Renal cortical epithelial cell (primary cell): Measurements from ENCODE around the gene DGUOK. TPM values are rescaled to one million over a fixed set of nuclear protein-coding genes. Genes with fewer than 3 reads are reported as not detected.
A peak's percentile ranks its signal among the peaks of the same experiment; 100 is the strongest.

Source experiments
- DNase-seq: peaks from one replicate; pipeline ENCODE4 v3.0.0-alpha.2; 2011; ENCODE audit warnings: low read depth
- total RNA-seq: library from RNA; depleted of rRNA; stranded (reverse); fragments of >200 nt; gene quantifications from 2 replicates; pipeline ENCODE4 v1.2.3, GENCODE V29; 2014

The DGUOK gene
- total RNA-seq, 1 donor from 2014 or later: 26.9 TPM

DNA sequence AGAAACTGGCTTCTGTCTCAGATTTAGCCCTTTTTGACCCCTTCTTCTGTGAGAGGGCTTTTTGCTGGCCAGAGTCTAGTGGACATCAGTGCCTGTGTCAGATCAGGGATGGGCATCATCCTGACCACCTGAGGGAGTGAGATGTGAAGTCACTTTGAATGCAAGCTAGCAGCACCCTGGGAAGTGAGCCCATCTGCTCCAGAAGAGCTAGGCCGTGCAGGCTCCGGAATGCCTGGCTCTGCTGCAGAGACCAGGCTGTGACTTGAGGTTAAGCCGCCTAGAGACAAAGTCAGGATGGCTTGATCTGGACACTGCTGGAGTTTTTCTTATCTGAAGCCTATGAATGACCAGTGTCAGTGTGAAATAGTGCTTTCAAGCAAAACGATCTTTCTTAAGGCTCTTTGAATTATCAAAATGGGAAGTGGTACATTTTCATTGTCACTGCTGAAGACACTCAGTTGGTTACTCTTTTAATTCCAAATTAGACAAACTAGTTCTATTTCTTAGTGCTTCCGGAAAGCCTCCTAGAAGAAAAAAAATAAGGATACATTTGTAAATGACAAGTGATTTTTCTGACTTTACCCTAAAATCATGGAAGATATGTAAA, 20.8 kb downstream of the DGUOK start:
- no peak for DNase-seq

DNA sequence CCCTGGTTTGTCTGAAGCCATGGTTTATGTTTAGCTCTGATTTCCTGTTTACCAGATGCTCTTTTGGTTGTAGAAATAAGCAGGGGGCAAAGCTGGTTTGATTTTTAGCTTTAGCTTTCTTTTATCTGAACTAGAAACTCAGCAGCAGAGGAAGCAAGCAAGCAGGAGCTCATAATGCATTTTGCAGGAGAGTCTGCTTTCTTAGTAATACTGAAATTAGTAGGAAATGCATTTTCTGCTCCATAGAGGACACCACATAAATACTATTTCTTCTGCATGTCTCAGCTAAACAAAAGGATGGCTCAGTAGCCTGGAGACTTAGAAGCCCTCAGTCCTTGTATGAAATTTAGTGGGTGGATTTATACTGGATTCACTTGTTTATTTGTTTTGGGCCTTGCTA, 23.1 kb downstream of the DGUOK start:
- no peak for DNase-seq

DNA sequence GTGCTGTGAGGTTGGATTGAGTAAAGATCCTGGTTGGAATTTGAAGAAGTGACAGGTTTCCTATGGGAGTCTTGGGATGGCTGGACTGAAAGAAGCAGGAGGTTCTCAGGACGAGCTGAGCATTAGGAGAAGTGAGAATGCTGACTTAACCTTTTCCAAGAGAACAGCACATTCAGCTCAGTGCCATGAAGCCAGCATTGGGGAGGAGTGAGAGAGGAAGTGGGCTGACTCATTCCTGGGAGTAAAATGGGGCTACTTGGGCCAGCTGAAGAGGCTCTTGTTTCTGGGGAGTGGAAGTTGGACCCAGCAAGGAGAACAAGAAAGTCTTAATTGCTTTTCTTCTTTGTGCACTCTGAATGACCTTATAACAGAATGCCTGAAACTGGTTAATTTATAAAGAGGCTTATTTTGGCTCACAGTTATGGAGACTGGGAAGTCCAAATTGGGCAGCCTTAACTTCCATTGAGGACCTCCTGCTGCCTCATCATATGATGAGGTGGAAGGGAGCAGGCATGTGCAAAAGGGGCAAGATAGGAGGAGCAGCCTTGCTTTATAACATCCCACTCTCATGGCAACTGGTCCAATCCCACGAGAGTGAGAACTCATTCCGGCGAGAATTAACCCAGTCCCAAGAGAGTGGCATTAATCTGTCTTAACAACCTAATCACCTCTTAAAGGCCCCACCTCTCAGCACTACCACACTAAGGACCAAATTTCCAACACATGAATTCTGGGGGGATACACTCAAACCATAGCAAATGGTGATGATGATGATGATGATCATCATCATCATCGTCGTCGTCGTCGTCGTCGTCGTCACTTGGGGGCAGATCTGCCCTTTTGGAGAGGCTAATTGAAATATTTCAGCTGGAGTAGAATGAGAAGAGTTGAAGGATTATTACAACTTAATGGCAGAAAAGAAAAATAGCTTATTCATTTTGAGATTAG, 26.1 kb downstream of the DGUOK start:
- DNase-seq: peak; percentile 30

DNA sequence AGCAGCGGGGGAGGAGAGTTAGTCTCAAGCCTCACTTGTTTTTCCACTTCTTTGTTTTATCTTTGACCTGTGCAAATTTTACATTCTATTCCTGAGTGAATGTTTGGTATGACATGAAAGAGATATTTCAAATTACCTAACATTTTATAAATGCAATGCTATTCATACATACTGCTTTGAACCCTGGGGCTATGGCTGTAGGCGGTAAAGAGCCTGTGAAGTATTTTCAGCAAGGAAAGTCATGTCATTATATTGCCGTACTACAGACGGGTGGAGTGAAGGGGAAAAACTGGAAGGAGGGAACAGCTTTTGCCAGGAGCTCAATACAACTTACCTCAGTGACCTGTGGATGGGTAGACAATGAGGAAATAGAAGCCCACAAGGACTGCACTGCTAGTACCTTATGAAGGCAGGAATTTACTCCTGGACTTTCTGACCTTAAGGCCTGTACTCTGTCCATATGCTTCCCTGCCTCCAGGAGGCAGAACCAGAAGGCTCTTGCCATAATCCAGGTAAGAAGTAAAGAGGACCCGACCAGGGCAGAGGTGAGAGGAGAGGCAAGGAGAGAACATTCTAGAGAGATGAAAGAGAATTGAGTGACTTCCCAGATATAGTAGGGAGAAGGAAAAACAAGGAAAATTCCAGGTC, 29.7 kb downstream of the DGUOK start:
- no peak for DNase-seq

DNA sequence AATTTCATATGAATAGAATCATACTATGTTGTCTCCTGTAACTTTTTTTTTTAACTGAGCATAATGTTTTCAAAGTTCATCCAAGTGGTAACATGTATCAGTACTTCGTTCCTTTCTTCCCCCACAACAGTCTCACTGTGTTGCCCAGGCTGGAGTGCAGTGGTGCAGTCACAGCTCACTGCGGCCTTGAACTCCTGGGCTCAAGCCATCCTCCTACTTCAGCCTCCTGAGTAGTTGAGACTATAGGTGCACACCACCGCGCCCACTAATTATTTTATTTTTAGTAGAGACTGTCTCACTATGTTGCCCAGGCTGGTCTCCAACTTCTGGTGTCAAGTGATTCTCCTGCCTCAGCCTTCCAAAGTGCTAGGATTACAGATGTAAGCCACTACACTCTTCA, 34.6 kb downstream of the DGUOK start:
- no peak for DNase-seq

DNA sequence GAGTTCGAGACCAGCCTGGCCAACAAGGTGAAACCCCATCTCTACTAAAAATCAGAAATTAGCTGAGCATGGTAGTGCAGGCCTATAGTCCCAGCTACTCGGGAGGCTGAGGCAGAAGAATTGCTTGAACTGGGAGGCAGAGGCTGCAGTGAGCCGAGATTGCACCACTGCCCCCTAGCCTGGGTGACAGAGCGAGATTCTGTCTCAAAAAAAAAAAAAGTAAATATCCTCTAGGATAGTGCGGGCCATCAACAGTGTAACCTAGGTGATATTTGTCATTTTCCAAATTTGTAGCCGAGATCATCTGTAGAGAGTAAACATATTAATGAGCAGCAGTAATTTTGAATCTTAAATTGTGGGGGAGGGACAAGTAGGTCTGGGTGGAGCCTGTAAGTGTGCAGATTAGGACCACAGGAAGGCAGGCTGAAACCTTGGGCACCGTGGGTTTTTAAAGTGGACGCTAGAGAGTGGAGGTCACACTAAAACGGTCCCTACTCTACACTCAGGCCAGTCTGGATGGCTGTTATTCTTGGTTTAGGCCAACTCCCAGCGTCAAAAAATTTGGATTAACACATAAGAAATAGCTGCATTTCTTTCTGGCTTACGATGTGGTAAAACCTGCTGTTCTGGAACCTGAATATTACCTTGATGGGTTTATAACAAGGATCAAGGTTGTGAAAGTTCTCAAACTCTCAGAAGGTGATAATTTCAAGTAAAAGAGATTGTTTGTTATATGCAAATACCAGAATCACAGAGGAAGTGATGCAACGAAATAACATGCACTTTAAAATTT, 35.3 kb downstream of the DGUOK start:
- no peak for DNase-seq

DNA sequence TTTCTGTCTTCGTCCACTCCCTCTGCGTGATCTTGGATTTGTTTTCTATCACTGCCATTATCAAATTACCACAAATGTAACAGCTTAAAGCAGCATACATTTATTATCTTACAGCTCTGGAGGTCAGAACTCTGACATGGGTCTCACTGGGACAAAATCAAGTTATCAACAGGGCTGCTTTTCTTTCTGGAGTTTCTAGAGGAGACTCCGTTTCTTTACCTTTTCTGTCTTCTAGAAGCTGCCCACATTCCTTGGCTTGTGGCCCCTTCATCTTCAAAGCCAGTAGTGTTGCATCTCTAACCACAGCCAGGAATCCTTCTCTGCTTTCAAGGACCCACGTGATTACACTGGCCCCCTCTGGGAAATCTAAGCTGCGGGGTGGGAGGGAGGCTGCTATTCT, 36.1 kb downstream of the DGUOK start:
- DNase-seq: no peak

DNA sequence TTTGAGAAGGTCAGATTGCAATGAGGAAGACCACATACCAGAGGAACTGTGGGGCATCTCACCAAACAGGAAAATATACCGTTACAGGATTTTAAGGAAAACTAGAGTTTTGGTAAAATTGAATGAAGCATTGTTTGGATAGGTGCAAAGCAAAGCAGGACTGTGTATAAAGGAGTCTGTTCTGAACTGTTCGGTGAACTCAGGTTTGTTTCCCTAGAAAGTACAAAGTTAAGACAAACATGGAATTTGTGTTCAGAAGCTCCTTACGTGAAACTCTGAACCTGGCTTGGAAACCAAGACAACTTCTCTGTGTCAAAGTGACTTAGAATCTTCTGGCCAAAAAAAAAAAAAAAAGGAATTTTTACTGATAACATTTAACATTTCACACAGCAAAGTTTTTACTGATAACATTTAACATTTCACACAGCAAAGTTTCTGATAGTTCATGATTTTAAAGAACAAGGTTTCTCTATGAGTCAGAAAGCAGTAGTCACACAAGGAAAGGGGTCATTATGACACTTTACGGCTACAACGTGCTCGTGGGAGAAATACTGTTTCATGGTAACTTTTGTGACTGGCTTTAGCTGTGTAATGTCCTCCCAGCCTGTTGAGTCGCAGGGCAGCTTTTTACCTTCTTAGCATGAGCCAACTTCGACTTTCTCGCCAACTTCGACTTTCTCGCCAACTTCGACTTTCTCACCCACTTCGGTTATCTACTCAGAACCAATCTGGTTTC, 36.9 kb downstream of the DGUOK start:
- no peak for DNase-seq

DNA sequence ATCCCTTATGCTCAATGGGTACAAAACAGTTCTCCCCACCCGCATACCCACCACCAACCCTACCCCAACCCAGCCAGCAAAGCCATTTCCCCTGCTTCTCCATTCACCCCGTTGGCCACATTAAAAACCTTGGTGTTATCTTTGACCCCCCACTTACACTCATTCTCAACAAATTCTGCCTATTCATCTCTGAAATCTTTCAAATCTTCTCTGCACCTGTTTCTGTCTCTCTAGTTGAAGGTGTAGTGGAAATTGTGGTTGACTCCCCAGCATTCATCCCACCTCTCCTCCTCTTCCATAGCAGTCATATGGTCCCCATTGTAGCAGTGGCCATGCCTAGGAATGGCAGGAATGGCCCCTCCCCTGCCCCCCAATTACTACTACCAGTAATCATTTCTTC, 37.5 kb downstream of the DGUOK start:
- DNase-seq: no peak

DNA sequence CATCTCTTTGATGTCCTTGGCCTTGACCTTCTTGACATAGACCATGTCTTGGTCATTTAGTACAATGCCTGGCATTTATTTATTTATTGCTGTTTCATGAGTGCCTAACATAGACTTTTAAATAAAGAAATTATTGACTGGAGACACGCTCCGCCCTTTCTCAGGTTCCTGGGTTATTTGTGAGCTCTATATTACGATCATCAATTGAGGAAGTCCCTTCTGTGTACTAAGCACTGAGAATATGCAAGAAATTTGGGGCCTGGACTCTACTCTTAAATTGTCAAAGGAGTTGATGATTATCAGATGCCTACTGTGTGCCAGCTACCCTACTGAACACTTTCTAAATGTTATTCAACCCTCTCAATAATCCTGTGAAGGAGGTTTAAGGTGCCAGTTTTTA, 38.4 kb downstream of the DGUOK start:
- DNase-seq: no peak

DNA sequence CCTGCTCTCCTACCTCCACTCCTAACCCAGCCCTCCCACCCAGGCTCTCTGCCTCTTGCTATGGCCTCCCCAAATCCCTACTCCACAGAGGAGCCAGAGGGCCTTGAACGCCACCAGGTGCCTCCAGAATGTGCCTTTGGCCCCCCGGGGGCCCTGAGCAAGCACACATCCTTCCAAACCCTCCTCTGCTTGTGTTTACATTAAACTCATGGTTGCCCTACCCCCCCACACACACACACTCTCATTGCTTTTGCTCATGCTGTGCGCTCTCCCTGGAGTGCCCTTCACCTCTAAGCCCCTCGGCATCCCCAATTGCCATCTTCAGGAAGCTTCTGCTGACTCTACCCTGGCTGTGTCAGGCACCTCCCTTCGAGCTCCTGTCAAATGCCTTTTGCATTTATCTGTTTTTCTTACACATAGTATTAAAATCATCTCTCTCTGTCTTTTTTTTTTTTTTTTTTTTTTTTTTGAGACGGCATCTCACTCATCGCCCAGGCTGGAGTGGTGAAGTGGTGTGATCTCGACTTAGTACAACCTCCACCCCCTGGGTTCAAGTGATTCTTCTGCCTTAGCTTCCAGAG, 41.8 kb downstream of the DGUOK start:
- no peak for DNase-seq

DNA sequence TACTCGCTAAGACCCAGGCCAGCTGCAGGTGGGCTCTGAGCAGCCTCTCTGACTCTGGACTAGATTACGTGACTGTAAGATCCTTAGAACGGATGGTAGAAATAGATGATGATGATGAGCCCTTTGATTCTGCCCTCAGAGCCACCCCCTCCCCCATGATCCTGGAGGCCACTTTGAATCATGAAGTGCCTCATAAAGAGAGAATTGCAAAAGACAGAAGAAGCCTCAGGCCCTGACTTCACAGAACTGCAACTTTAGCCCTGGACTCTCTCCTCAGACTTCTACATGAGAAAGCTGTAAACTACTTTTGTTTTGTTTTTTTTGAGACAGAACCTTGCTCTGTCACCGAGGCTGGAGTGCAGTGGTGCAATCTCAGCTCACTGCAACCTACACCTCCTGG, 42.7 kb downstream of the DGUOK start:
- no peak for DNase-seq

DNA sequence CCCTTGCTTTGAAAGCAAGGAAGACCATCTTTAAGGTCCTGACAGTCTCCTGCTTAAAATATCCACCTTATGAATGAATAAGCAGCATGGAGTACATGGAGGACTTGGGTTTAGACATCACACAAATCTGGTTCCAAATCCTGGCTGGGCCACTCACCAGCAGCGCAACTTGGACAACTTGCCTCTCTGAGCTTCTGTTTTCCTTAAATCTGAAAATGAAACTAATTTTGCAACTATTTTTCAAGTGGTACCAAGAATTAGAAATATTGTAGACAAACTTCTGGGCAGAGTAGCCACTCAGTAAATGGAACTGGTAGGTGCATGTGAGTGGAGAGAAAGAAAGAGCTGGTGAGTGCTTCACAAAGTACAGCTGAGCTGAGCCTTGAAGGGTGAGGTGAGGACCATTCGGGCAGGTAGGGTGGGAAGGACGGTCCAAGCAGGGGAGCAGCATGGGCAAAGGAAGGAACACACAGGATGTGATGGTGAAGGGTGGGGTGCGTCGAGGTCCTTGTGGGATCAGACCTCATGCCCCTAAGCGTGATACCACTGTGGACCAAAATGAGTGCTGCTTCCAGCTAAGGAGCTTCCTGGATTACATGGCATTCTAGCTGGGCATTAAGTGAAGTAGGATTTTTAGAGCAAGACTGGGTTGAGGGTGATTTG, 43.6 kb downstream of the DGUOK start:
- no peak for DNase-seq

DNA sequence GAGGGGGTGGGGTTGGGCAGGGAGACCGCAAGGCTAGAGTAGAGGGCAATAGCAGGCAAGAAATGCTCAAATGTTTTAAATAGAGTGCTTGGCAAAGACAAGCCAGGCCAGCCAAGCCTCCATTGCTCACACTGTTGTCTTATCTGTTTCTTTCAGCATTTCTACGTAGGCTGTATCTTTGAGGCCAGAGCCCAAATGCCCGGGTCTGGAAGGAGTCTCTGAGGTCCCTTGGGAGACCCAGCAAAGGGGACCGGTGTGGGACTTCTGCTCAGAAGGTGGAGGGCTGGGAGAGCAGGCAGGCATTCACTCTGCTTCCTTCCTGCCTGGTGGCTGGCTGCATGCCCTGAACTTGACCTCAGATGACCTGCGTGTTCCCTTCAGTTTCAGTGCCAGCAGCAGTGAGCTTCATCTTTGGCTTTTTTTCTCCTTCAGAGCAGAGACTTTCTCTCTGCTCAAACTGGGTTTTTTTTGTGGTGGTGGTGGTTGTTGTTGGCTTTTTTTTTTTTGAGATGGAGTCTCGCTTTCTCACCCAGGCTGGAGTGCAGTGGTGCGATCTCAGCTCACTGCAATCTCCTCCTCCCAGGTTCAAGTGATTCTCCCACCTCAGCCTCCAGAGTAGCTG, 44.3 kb downstream of the DGUOK start:
- no peak for DNase-seq

DNA sequence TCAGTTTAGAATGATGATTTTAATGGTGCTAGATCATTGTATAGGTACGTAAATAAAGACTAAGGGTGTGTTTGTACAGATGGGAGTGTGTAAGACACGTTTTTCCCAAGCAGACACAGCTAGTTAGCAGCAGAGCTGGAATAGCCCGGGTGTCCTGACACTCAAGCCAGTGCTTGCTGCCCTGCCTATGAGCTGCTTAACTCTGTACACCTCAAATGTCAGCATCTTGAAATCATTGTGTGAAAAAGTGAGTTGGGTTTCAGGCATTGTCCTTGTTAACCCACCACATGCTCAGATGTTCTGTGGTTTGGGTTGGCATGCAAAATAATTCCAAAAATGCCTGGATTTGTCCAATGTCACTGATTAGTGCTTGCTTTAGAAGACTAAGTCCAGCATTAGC, 45.0 kb downstream of the DGUOK start:
- peak; percentile 65 for DNase-seq

DNA sequence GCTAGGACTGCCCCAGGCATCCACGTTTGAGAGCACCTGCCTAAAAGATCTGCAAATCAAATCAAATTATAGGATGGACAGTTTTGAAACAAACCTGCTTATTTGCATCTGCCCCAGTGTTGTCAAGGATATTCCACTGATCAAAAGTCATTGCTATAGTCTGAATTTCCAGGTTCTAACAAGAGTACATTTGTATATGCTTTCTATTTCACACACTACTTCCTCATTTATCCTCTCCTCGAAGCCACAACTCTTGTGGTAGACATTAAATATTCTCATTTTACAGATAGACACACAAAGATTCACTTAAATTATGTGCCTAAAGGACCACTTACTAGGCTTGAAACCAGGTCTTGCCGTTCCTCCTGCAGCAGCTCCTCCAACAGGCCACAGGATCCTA, 46.2 kb downstream of the DGUOK start:
- no peak for DNase-seq

DNA sequence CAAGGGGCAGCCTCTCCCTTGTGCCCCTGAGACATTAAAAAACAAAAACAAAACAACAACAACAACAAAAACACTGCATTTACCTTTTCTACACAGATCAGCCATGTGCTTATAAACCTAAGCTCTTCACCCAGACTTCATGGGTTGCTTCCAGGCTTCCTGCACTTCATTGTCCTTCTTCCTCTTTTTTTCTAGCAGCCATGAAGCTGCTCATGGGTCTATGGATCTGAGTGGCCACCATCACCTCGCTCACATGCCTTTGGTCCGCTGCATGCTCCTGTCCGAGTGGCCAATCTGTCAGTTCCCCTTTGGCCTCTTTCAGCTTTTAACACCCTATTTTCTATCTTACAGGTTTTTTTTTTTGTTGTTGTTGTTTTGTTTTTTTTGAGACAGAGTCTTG, 49.1 kb downstream of the DGUOK start:
- no peak for DNase-seq

DNA sequence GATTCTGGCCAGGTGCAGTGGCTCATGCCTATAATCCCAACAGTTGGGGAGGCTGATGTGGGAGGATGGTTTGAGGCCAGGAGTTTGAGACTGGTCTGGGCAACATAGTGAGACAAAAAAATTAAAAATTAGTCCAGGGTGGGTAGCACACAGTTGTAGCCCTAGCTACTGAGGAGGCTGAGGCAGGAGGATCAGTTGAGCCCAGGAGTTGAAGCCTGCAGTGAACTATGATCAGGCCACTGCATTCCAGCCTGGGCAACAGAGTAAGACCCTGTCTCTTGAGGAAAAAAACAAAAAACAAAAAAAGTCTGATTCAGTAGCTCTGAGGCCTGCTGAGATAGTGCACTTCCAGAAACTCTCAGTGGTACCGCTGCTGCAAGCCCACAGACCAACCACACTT, 50.1 kb downstream of the DGUOK start:
- no peak for DNase-seq

DNA sequence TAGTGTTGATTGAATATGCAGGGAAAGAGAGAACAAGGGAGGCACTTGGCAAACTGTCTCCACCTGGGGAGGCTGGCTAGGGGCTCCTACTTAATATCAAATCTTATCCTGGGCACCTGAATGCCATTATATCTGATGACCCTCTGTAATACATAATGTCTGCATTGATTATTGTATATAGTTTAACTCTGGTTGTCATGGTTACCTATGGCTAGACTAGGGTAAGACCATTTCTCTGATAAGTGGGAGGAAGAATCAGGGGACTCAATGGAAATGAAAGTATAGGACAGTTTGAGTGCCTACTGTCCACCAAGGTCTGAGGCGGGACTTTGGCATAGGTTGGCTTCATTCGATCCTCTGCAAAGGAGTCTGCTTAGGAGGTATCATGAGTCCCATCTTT, 50.8 kb downstream of the DGUOK start:
- no peak for DNase-seq

DNA sequence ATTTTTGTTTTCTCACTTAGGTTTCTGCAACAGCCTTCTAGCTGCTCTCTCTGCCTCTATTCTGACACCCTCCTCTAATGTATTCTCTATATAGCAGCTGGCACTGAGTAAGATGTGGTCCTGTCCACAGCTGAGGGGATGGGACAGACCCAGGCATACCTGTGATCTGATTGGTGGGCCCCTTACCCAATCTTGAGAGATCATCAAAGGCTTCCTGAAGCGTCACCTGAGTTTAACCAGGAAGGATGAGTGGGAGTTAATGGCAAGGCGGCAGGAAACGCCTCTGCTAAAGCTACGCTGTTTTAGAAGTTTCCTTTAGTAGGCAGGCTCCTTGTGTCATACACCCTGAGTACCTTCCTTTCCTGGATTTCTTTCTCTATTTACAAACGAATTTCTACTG, 52.3 kb downstream of the DGUOK start:
- no peak for DNase-seq
